ENCODE data around the gene KLF1. TPM values are rescaled to one million over a fixed set of nuclear protein-coding genes. Genes with fewer than 3 reads are reported as not detected.
"Not testable (repeated sequence)": the region's sequence is repeated elsewhere in the genome, so short reads cannot be mapped to it uniquely, and the experiment has no call there.

The KLF1 gene
- total RNA-seq, 3 donors from 2014 or later = 0.55 to 0.92 (median 0.68) TPM

- Mint-ChIP-seq H3K9me3 (no peaks in the 10 kb centered on the region), H3K36me3 (ENCODE audit: insufficient read depth) (no peaks in the 10 kb centered on the region), H3K4me3 (peak overlapping the region; percentile 67), H3K4me1 (ENCODE audit: low read depth) (peaks cover 7% of the 10 kb centered on the region), H3K27me3 (ENCODE audit: low read depth) (peaks cover 11% of the 10 kb centered on the region)
- DNase-seq = no peak
- no peak for ATAC-seq
Measured at GRCh38 chr19:12866416-12867119, 20.4 kb downstream of the KLF1 start.

DNA sequence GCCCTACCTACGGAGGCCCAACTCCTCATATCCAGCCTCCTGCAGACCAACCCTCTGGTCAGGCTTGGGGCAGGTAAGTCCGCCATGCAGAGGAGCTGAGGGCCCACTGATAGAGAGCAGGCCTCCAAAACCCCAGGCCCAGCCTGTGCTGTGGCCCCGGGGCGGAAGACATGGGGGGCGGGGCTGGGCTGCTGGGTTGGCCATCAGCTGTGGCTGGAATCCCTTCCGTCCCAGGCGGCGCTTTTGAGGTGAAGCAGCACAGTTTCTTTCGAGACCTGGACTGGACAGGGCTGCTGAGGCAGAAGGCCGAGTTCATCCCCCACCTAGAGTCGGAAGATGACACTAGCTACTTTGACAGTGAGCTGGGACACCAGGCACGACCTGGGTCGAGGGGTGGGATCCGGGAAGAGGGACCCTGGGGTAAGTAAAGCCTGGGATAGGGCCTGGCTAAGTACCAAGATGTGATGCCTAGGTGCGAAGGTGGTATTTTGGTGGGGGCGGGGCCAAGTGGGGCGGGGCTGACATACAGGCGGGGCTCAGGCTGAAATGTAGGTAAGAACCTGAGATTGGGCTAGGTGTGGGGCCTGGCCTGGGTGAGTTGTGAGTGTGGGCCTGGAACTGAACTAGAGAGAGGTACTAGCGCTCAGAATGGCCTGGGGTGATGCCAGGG is 21.1 kb downstream of the KLF1 start:
- Mint-ChIP-seq H3K4me1 (ENCODE audit: low read depth) (peaks cover 7% of the 10 kb centered on the region), H3K9me3 (no peaks in the 10 kb centered on the region), H3K36me3 (ENCODE audit: insufficient read depth) (no peaks in the 10 kb centered on the region), H3K4me3 (no peak overlapping the region), H3K27me3 (ENCODE audit: low read depth) (peaks cover 11% of the 10 kb centered on the region)
- DNase-seq (no peak), ATAC-seq (no peak)

DNA sequence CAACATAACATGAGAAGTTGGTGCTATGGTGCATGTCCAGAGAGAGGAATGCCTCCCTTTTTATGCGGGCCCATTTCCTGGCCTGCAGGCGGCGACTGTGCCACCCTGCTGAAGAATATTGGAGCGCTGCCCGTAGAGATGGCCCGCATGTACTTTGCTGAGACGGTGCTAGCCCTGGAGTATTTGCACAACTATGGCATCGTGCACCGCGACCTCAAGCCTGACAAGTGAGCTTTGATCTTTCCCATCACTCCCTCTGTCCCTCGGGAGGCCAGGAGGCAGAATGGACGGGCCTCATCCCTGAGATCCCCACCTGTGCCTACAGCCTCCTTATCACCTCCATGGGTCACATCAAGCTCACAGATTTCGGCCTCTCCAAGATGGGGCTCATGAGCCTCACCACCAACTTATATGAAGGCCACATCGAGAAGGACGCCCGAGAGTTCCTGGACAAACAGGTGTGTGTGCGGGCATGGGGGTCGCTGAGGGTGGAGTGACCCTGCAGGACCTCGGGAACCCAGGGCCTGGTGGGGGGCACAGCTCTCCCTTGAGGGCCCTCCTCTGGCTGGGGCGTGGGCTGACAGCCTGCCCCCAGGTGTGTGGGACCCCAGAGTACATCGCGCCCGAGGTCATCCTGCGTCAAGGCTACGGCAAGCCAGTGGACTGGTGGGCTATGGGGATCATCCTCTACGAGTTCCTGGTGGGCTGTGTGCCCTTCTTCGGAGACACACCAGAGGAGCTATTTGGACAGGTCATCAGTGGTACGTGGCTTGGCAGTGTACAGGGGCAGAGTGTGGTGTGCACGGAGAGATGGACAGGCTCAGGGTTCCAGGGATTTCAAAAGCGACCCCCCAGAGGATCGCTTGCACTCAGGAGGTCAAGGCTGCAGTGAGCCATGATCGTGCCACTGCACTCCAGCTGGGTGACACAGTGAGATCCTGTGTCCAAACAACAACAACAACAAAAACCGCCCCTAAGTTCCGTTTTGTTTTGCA is 22.0 kb downstream of the KLF1 start:
- Mint-ChIP-seq H3K4me1 (ENCODE audit: low read depth) (peaks cover 7% of the 10 kb centered on the region), H3K36me3 (ENCODE audit: insufficient read depth) (no peaks in the 10 kb centered on the region), H3K27me3 (ENCODE audit: low read depth) (peaks cover 11% of the 10 kb centered on the region), H3K4me3 (no peak overlapping the region), H3K9me3 (no peaks in the 10 kb centered on the region)
- no peak for ATAC-seq
- no peak for DNase-seq

GRCh38 chr19:12864143-12864542 is 22.9 kb downstream of the KLF1 start:
- peaks cover 7% of the 10 kb centered on the region for H3K4me1 Mint-ChIP-seq (ENCODE audit: low read depth)
- no peaks in the 10 kb centered on the region for H3K9me3 Mint-ChIP-seq
- ATAC-seq (no peak), DNase-seq (no peak)
- no peaks in the 10 kb centered on the region for H3K36me3 Mint-ChIP-seq (ENCODE audit: insufficient read depth)
- H3K27me3 Mint-ChIP-seq (ENCODE audit: low read depth) = peaks cover 11% of the 10 kb centered on the region
- H3K4me3 Mint-ChIP-seq = no peak overlapping the region

DNA sequence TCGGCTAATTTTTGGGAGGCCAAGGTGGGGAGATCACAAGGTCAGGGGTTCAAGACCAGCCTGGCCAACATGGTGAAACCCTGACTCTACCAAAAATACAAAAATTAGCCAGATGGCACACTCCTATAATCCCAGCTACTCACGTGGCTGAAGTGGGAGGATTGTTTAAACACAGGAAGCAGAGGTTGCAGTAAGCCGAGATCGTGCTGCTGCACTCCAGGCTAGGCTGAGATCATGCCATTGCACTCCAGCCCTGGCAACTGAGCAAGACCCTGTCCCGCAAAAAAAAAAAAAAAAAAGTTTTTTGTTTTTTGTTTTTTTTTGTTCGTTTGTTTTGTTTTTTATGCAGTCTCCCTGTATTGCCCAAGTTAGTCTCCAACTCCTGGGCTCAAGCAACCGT is 27.5 kb downstream of the KLF1 start:
- no peaks in the 10 kb centered on the region for H3K36me3 Mint-ChIP-seq (ENCODE audit: insufficient read depth)

GRCh38 chr19:12858041-12858928 is 28.7 kb downstream of the KLF1 start:
- Mint-ChIP-seq H3K4me1 (ENCODE audit: low read depth) (no peaks in the 10 kb centered on the region), H3K36me3 (ENCODE audit: insufficient read depth) (no peaks in the 10 kb centered on the region), H3K27me3 (ENCODE audit: low read depth) (peaks cover 4% of the 10 kb centered on the region), H3K4me3 (no peak overlapping the region), H3K9me3 (peaks cover 5% of the 10 kb centered on the region)
- no peak for DNase-seq
- ATAC-seq = no peak

More for the DNA sequence above, 27.5 kb downstream of the KLF1 start:
- DNase-seq (no peak), ATAC-seq (no peak)
- H3K27me3 Mint-ChIP-seq (ENCODE audit: low read depth) = no peaks in the 10 kb centered on the region
- peaks cover 5% of the 10 kb centered on the region for H3K9me3 Mint-ChIP-seq
- H3K4me3 Mint-ChIP-seq = no peak overlapping the region
- no peaks in the 10 kb centered on the region for H3K4me1 Mint-ChIP-seq (ENCODE audit: low read depth)

- H3K36me3 Mint-ChIP-seq (ENCODE audit: insufficient read depth) = no peaks in the 10 kb centered on the region
- no peak for ATAC-seq
- no peak overlapping the region for H3K4me3 Mint-ChIP-seq
- peaks cover 5% of the 10 kb centered on the region for H3K9me3 Mint-ChIP-seq
- H3K27me3 Mint-ChIP-seq (ENCODE audit: low read depth) = peaks cover 7% of the 10 kb centered on the region
- no peaks in the 10 kb centered on the region for H3K4me1 Mint-ChIP-seq (ENCODE audit: low read depth)
- DNase-seq = no peak
Measured at GRCh38 chr19:12856653-12857052, 30.3 kb downstream of the KLF1 start.

DNA sequence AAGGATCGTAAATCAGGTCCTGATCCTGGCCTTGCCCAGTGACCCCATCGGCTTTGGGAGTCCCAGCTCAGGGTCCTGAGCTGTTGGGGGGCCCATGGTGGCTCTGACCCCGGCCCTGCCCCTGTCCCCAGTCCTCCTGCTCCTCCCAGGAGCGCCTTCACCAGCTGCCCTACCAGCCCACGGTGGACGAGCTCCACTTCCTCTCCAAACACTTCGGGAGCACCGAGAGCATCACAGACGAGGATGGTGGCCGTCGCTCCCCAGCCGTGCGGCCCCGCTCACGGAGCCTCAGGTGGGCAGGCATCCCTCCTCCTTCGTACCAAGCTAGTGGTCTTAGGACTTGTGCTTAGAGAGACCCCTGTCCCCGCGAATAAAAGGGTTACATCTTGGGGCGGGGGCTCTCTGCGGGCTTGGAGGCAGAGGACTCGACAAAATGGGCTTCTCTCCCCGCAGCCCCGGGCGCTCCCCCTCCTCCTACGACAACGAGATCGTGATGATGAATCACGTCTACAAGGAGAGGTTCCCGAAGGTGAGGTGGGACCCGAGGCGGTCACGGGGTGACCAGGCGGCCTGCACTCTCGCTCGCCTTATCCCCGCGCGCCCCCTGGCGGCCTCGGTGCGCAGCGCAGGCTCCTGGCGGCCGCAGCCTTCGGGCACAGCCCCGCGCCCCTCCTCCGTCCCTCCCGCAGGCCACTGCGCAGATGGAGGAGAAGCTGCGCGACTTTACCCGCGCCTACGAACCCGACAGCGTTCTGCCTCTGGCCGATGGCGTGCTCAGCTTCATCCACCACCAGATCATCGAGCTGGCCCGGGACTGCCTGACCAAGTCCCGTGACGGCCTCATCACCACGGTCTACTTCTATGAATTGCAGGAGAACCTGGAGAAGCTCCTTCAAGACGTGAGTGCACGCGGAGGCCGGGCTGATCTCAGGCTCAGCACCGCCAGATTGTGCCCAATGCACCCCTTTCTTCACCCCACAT is 39.6 kb downstream of the KLF1 start:
- ATAC-seq = peak; percentile 96 to 97
- no peaks in the 10 kb centered on the region for H3K36me3 Mint-ChIP-seq (ENCODE audit: insufficient read depth)
- peaks cover 42% of the 10 kb centered on the region for H3K27me3 Mint-ChIP-seq (ENCODE audit: low read depth)
- peak; percentile 84 for DNase-seq
- H3K4me3 Mint-ChIP-seq = peak overlapping the region; percentile 37
- H3K4me1 Mint-ChIP-seq (ENCODE audit: low read depth) = peaks cover 8% of the 10 kb centered on the region
- H3K9me3 Mint-ChIP-seq = no peaks in the 10 kb centered on the region

- H3K9me3 Mint-ChIP-seq; H3K4me3 Mint-ChIP-seq; DNase-seq; ATAC-seq; H3K36me3 Mint-ChIP-seq (ENCODE audit: insufficient read depth); H3K4me1 Mint-ChIP-seq (ENCODE audit: low read depth): not testable (repeated sequence)
- H3K27me3 Mint-ChIP-seq (ENCODE audit: low read depth) = peaks cover 46% of the 10 kb centered on the region
Measured at GRCh38 chr19:12846613-12847012, 40.4 kb downstream of the KLF1 start.

- no peak overlapping the region for H3K4me3 Mint-ChIP-seq
- H3K9me3 Mint-ChIP-seq = no peaks in the 10 kb centered on the region
- H3K27me3 Mint-ChIP-seq (ENCODE audit: low read depth) = peaks cover 69% of the 10 kb centered on the region
- DNase-seq (no peak), ATAC-seq (no peak)
- H3K36me3 Mint-ChIP-seq (ENCODE audit: insufficient read depth) = no peaks in the 10 kb centered on the region
- peaks cover 23% of the 10 kb centered on the region for H3K4me1 Mint-ChIP-seq (ENCODE audit: low read depth)
Measured at GRCh38 chr19:12843999-12844732, 42.8 kb downstream of the KLF1 start.

DNA sequence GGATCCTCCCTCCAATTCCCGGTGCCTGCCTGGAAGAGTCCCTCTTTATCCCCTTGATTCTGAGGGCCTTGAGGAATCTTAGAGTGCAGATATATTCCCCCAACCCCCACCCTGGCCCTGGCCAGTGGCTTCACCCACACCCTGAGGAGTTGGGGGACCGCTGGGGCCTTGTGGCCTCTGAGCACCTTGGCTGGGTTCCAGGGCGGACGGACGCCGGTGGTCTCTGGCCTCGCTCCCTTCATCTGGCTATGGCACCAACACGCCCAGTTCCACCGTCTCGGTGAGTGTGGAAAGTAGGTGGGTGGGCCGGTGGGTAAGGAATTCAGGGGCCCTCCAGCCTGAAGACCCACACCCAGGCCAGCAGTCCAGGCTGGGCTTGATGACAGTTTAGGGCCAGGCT is 43.7 kb downstream of the KLF1 start:
- DNase-seq = no peak
- Mint-ChIP-seq H3K9me3 (no peaks in the 10 kb centered on the region), H3K4me3 (no peak overlapping the region), H3K27me3 (ENCODE audit: low read depth) (peaks cover 71% of the 10 kb centered on the region), H3K4me1 (ENCODE audit: low read depth) (peaks cover 26% of the 10 kb centered on the region), H3K36me3 (ENCODE audit: insufficient read depth) (no peaks in the 10 kb centered on the region)
- ATAC-seq = no peak

DNA sequence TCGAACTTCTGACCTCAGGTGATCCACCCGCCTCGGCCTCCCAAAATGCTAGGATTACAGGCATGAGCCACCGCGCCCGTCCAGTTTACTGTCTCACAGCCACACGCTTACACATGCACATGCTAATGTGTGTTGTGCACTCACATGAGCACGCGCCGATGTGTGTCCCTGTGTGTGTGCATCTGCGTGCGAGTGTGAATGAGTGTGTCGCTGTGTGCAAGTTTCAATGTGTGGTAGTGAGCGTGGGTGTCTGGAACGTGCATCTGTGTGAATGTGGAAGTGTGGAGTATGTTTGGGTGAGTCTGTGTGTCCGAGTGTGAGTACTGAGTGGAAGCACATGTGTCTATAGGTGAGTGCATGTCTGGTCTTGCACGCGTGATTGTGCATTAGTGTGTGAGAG is 44.5 kb downstream of the KLF1 start:
- DNase-seq (no peak), ATAC-seq (no peak)
- peaks cover 25% of the 10 kb centered on the region for H3K4me1 Mint-ChIP-seq (ENCODE audit: low read depth)
- peaks cover 71% of the 10 kb centered on the region for H3K27me3 Mint-ChIP-seq (ENCODE audit: low read depth)
- no peaks in the 10 kb centered on the region for H3K36me3 Mint-ChIP-seq (ENCODE audit: insufficient read depth)
- H3K4me3 Mint-ChIP-seq = no peak overlapping the region
- H3K9me3 Mint-ChIP-seq = no peaks in the 10 kb centered on the region
